HG03095 (cell line): Measurements from ENCODE around the gene LYVE1.
A peak's percentile ranks its signal among the peaks of the same experiment; 100 is the strongest.

Experiments used
- ATAC-seq: cut with Tn5 transposase; IDR thresholded peaks from one replicate; pipeline ENCODE4 v1.9.1; 2021; ENCODE audit warnings: moderate library complexity; ENCODE audit not compliant: unreplicated experiment

LYVE1 gene

GRCh38 chr11:10561947-10562346 lies 6.5 kb downstream of the LYVE1 start:
- no peak for ATAC-seq

GRCh38 chr11:10561043-10561818 lies 7.2 kb downstream of the LYVE1 start:
- no peak for ATAC-seq

- no peak for ATAC-seq
Measured at GRCh38 chr11:10558288-10558687, 10.2 kb downstream of the LYVE1 start.

GRCh38 chr11:10556590-10556989 lies 11.9 kb downstream of the LYVE1 start:
- ATAC-seq: no peak

- ATAC-seq: no peak
Measured at GRCh38 chr11:10551845-10552352, 16.6 kb downstream of the LYVE1 start.

- ATAC-seq: no peak
Measured at GRCh38 chr11:10551290-10551592, 17.2 kb downstream of the LYVE1 start.

GRCh38 chr11:10550503-10551289 lies 17.8 kb downstream of the LYVE1 start:
- no peak for ATAC-seq

- no peak for ATAC-seq
Measured at GRCh38 chr11:10544491-10545465, 23.7 kb downstream of the LYVE1 start.

- no peak for ATAC-seq
Measured at GRCh38 chr11:10543782-10544181, 24.7 kb downstream of the LYVE1 start.

- ATAC-seq: no peak
Measured at GRCh38 chr11:10542776-10543175, 25.7 kb downstream of the LYVE1 start.

- ATAC-seq: no peak
Measured at GRCh38 chr11:10541561-10541930, 26.9 kb downstream of the LYVE1 start.

GRCh38 chr11:10540915-10541560 lies 27.4 kb downstream of the LYVE1 start, which contains the start of gene RNF141:
TSS of gene RNF141 (minus strand) at chr11:10541187. CDS start at chr11:10534158, 7,029 bp downstream.
- ATAC-seq: peak; percentile 97

GRCh38 chr11:10540546-10540914 lies 27.9 kb downstream of the LYVE1 start:
- peak; percentile 37 for ATAC-seq

- ATAC-seq: no peak
Measured at GRCh38 chr11:10539339-10539738, 29.1 kb downstream of the LYVE1 start.

- no peak for ATAC-seq
Measured at GRCh38 chr11:10538924-10539323, 29.5 kb downstream of the LYVE1 start.

- no peak for ATAC-seq
Measured at GRCh38 chr11:10537600-10537999, 30.9 kb downstream of the LYVE1 start.

GRCh38 chr11:10534316-10534715 lies 34.1 kb downstream of the LYVE1 start:
- no peak for ATAC-seq

- ATAC-seq: no peak
Measured at GRCh38 chr11:10533323-10533722, 35.1 kb downstream of the LYVE1 start.

- ATAC-seq: no peak
Measured at GRCh38 chr11:10532526-10532925, 35.9 kb downstream of the LYVE1 start.

GRCh38 chr11:10529279-10529678 lies 39.2 kb downstream of the LYVE1 start:
- no peak for ATAC-seq

GRCh38 chr11:10528121-10528520 lies 40.3 kb downstream of the LYVE1 start:
- ATAC-seq: no peak
